WTC11 (cell line): ENCODE measurements around the gene FSTL4. TPM values are rescaled to one million over a fixed set of nuclear protein-coding genes. Genes with fewer than 3 reads are reported as not detected.

Experiments used
- ATAC-seq: fragments of 200-7000 bp; cut with Tn5 transposase; 2 replicates; pipeline ENCODE4 v1.10.0; 2021; ENCODE audit warnings: mild to moderate bottlenecking, moderate library complexity
- CTCF ChIA-PET: fragments of 300-600 bp; sonication (Branson Sonifier 250); formaldehyde crosslinking; loops from one replicate; lab custom pipeline; 2021; ENCODE audit warnings: antibody characterized with exemption; lab: Charles Lee
- POLR2A ChIA-PET: fragments of 350-600 bp; sonication (Branson Sonifier 250); formaldehyde crosslinking; loops from one replicate; lab custom pipeline; 2021; ENCODE audit warnings: antibody characterized with exemption; lab: Charles Lee
- DNase-seq: peaks from one replicate; pipeline ENCODE4 v3.0.0; 2021; ENCODE audit warnings: low spot score
- H3K27ac Mint-ChIP-seq: 2 replicates; pipeline ENCODE4 v1.8.0; 2021; ENCODE audit warnings: mixed read lengths
- H3K27me3 Mint-ChIP-seq: 2 replicates; pipeline ENCODE4 v1.8.0; 2021; ENCODE audit warnings: low read depth, mild to moderate bottlenecking, moderate library complexity, mixed read lengths
- H3K36me3 Mint-ChIP-seq: 2 replicates; pipeline ENCODE4 v1.8.0; 2021; ENCODE audit warnings: mixed read lengths
- H3K4me1 Mint-ChIP-seq: 2 replicates; pipeline ENCODE4 v1.8.0; 2022; ENCODE audit warnings: mixed read lengths
- H3K4me3 Mint-ChIP-seq: 2 replicates; pipeline ENCODE4 v1.8.0; 2021; ENCODE audit warnings: mild to moderate bottlenecking, moderate library complexity, mixed read lengths
- H3K9me3 Mint-ChIP-seq: 2 replicates; pipeline ENCODE4 v1.8.0; 2021; ENCODE audit warnings: mixed read lengths
- ATF2 ChIP-seq: sonication (generic); formaldehyde crosslinking; IDR thresholded peaks from 2 replicates; pipeline ENCODE4 v1.8.1; 2022; ENCODE audit warnings: low read depth, missing genetic modification reagents, borderline replicate concordance
- MXD4 ChIP-seq: fragments of 250-450 bp; sonication (Bioruptor Pico); IDR thresholded peaks from 2 replicates; pipeline ENCODE4 v1.8.0; 2021; ENCODE audit warnings: mild to moderate bottlenecking, moderate library complexity, borderline replicate concordance
- RORB ChIP-seq: fragments of 250-450 bp; sonication (Bioruptor Pico); IDR thresholded peaks from 2 replicates; pipeline ENCODE4 v1.9.0; 2021; ENCODE audit warnings: mild to moderate bottlenecking
- SMAD3 ChIP-seq: sonication (generic); formaldehyde crosslinking; IDR thresholded peaks from 2 replicates; pipeline ENCODE4 v1.8.0; 2022; ENCODE audit warnings: missing genetic modification reagents, mild to moderate bottlenecking, borderline replicate concordance
- total RNA-seq: library from RNA; stranded (reverse); gene quantifications from 3 replicates; pipeline ENCODE4 v1.2.3, GENCODE V29; 2021
- TF ChIP-seq, protein P1 (sequence below): sonication (generic); formaldehyde crosslinking; IDR thresholded peaks from 2 replicates; pipeline ENCODE4 v1.8.1; 2022; ENCODE audit warnings: mild to moderate bottlenecking, missing genetic modification reagents, moderate library complexity, borderline replicate concordance
- TF ChIP-seq, protein P2 (sequence below): sonication (generic); formaldehyde crosslinking; conservative IDR thresholded peaks from 2 replicates; pipeline ENCODE4 v1.8.1; 2023; ENCODE audit warnings: mild to moderate bottlenecking, low read depth, missing genetic modification reagents, moderate library complexity
- TF ChIP-seq, protein P3 (sequence below): sonication (generic); formaldehyde crosslinking; IDR thresholded peaks from 2 replicates; pipeline ENCODE4 v1.8.0; 2022; ENCODE audit warnings: mild to moderate bottlenecking, missing genetic modification reagents
- TF ChIP-seq, protein P4 (sequence below): sonication (generic); formaldehyde crosslinking; IDR thresholded peaks from 2 replicates; pipeline ENCODE4 v1.8.1; 2023; ENCODE audit warnings: mild to moderate bottlenecking, missing genetic modification reagents
- TF ChIP-seq, protein P5 (sequence below): sonication (generic); formaldehyde crosslinking; IDR thresholded peaks from 2 replicates; pipeline ENCODE4 v1.8.0; 2023; ENCODE audit warnings: missing genetic modification reagents, mild to moderate bottlenecking, borderline replicate concordance
- TF ChIP-seq, protein P6 (sequence below): fragments of 250-450 bp; sonication (Bioruptor Pico); IDR thresholded peaks from 2 replicates; pipeline ENCODE4 v1.9.0; 2021; ENCODE audit warnings: moderate library complexity, mild to moderate bottlenecking, inconsistent platforms, borderline replicate concordance
- TF ChIP-seq, protein P7 (sequence below): fragments of 200-600 bp; IDR thresholded peaks from 2 replicates; pipeline ENCODE4 v1.8.0; 2022; ENCODE audit warnings: antibody characterized with exemption
- TF ChIP-seq, protein P8 (sequence below): fragments of 250-450 bp; sonication (Bioruptor Pico); IDR thresholded peaks from 2 replicates; pipeline ENCODE4 v1.8.0; 2021; ENCODE audit warnings: mild to moderate bottlenecking

FSTL4 gene
- total RNA-seq, 1 experiment from 2014 or later, result 6.1 TPM

DNA sequence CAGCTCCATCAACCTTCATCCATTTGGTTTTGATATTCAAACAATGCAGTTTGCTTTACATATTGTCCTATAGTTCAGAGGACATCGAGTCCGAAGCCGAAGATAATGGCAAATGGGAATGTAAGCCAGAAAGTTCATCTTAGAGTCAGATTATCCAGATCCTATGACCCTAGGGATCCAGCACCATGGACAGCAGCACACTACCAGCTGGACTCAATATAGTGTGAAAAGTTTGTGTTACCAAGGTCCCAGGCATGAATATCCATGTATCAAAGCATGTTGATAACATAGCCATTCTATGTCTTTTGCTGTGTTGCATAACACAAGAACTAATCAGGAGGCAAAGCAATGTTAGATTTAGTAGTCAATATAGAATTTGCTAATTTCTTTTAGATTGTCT is 46.3 kb downstream of the FSTL4 start (continued):
- TF ChIP-seq, protein P1, sequence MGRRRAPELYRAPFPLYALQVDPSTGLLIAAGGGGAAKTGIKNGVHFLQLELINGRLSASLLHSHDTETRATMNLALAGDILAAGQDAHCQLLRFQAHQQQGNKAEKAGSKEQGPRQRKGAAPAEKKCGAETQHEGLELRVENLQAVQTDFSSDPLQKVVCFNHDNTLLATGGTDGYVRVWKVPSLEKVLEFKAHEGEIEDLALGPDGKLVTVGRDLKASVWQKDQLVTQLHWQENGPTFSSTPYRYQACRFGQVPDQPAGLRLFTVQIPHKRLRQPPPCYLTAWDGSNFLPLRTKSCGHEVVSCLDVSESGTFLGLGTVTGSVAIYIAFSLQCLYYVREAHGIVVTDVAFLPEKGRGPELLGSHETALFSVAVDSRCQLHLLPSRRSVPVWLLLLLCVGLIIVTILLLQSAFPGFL (CRISPR knock-in tag), result 0 out of 2 replicates have a peak, but pooled peaks have one; percentile 47
- TF ChIP-seq, protein P2, sequence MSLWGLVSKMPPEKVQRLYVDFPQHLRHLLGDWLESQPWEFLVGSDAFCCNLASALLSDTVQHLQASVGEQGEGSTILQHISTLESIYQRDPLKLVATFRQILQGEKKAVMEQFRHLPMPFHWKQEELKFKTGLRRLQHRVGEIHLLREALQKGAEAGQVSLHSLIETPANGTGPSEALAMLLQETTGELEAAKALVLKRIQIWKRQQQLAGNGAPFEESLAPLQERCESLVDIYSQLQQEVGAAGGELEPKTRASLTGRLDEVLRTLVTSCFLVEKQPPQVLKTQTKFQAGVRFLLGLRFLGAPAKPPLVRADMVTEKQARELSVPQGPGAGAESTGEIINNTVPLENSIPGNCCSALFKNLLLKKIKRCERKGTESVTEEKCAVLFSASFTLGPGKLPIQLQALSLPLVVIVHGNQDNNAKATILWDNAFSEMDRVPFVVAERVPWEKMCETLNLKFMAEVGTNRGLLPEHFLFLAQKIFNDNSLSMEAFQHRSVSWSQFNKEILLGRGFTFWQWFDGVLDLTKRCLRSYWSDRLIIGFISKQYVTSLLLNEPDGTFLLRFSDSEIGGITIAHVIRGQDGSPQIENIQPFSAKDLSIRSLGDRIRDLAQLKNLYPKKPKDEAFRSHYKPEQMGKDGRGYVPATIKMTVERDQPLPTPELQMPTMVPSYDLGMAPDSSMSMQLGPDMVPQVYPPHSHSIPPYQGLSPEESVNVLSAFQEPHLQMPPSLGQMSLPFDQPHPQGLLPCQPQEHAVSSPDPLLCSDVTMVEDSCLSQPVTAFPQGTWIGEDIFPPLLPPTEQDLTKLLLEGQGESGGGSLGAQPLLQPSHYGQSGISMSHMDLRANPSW (CRISPR knock-in tag), result no peak
- TF ChIP-seq SMAD3 (CRISPR knock-in tag) (peak; percentile 74; the same call in 1 of the 2 replicates), RORB (CRISPR knock-in tag) (no peak), ATF2 (no peak)
- TF ChIP-seq, protein P3, sequence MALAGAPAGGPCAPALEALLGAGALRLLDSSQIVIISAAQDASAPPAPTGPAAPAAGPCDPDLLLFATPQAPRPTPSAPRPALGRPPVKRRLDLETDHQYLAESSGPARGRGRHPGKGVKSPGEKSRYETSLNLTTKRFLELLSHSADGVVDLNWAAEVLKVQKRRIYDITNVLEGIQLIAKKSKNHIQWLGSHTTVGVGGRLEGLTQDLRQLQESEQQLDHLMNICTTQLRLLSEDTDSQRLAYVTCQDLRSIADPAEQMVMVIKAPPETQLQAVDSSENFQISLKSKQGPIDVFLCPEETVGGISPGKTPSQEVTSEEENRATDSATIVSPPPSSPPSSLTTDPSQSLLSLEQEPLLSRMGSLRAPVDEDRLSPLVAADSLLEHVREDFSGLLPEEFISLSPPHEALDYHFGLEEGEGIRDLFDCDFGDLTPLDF (CRISPR knock-in tag), result no peak
- TF ChIP-seq, protein P4, sequence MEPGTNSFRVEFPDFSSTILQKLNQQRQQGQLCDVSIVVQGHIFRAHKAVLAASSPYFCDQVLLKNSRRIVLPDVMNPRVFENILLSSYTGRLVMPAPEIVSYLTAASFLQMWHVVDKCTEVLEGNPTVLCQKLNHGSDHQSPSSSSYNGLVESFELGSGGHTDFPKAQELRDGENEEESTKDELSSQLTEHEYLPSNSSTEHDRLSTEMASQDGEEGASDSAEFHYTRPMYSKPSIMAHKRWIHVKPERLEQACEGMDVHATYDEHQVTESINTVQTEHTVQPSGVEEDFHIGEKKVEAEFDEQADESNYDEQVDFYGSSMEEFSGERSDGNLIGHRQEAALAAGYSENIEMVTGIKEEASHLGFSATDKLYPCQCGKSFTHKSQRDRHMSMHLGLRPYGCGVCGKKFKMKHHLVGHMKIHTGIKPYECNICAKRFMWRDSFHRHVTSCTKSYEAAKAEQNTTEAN (CRISPR knock-in tag), result no peak

GRCh38 chr5:133564921-133565565 is 47.3 kb downstream of the FSTL4 start:
- Mint-ChIP-seq H3K27me3 (no peaks in the 10 kb centered on the region; the same call in none of the 2 replicates), H3K4me1 (peaks cover 6% of the 10 kb centered on the region)
- no peak for TF ChIP-seq RORB (CRISPR knock-in tag)

DNA sequence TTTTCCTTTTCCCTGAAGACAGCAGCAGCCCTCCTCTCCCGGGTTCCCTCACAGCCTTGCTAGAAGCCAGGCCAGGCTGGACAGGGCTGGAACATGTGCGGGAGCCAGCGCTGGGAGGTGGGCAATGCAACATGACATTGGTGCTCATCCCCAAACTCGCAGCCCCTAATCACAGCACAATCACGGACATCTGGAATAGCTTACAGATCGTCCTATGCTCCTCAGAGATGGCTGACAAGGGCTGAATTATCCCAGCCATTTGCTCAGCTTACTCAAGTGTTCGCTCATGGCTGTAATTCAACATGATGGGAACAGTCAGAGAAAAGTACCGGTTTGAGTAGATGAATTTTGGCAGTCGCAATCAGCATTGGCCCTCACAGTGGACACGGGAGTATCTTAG is 49.8 kb downstream of the FSTL4 start:
- Mint-ChIP-seq H3K36me3 (no peaks in the 10 kb centered on the region), H3K27ac (no peak overlapping the region), H3K4me3 (no peak overlapping the region), H3K27me3 (no peaks in the 10 kb centered on the region; the same call in none of the 2 replicates), H3K9me3 (no peaks in the 10 kb centered on the region), H3K4me1 (peaks cover under 1% of the 10 kb centered on the region; the same call in 1 of the 2 replicates)
- POLR2A ChIA-PET, result no interaction called here
- DNase-seq, result no peak
- ATAC-seq, result no peak
- CTCF ChIA-PET, result no interaction called here
- TF ChIP-seq, protein P3 (CRISPR knock-in tag), result no peak
- TF ChIP-seq, protein P5, sequence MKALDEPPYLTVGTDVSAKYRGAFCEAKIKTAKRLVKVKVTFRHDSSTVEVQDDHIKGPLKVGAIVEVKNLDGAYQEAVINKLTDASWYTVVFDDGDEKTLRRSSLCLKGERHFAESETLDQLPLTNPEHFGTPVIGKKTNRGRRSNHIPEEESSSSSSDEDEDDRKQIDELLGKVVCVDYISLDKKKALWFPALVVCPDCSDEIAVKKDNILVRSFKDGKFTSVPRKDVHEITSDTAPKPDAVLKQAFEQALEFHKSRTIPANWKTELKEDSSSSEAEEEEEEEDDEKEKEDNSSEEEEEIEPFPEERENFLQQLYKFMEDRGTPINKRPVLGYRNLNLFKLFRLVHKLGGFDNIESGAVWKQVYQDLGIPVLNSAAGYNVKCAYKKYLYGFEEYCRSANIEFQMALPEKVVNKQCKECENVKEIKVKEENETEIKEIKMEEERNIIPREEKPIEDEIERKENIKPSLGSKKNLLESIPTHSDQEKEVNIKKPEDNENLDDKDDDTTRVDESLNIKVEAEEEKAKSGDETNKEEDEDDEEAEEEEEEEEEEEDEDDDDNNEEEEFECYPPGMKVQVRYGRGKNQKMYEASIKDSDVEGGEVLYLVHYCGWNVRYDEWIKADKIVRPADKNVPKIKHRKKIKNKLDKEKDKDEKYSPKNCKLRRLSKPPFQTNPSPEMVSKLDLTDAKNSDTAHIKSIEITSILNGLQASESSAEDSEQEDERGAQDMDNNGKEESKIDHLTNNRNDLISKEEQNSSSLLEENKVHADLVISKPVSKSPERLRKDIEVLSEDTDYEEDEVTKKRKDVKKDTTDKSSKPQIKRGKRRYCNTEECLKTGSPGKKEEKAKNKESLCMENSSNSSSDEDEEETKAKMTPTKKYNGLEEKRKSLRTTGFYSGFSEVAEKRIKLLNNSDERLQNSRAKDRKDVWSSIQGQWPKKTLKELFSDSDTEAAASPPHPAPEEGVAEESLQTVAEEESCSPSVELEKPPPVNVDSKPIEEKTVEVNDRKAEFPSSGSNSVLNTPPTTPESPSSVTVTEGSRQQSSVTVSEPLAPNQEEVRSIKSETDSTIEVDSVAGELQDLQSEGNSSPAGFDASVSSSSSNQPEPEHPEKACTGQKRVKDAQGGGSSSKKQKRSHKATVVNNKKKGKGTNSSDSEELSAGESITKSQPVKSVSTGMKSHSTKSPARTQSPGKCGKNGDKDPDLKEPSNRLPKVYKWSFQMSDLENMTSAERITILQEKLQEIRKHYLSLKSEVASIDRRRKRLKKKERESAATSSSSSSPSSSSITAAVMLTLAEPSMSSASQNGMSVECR (CRISPR knock-in tag), result no peak
- TF ChIP-seq, protein P6, sequence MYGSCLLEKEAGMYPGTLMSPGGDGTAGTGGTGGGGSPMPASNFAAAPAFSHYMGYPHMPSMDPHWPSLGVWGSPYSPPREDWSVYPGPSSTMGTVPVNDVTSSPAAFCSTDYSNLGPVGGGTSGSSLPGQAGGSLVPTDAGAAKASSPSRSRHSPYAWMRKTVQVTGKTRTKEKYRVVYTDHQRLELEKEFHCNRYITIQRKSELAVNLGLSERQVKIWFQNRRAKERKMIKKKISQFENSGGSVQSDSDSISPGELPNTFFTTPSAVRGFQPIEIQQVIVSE, result no peak
- TF ChIP-seq, protein P7, sequence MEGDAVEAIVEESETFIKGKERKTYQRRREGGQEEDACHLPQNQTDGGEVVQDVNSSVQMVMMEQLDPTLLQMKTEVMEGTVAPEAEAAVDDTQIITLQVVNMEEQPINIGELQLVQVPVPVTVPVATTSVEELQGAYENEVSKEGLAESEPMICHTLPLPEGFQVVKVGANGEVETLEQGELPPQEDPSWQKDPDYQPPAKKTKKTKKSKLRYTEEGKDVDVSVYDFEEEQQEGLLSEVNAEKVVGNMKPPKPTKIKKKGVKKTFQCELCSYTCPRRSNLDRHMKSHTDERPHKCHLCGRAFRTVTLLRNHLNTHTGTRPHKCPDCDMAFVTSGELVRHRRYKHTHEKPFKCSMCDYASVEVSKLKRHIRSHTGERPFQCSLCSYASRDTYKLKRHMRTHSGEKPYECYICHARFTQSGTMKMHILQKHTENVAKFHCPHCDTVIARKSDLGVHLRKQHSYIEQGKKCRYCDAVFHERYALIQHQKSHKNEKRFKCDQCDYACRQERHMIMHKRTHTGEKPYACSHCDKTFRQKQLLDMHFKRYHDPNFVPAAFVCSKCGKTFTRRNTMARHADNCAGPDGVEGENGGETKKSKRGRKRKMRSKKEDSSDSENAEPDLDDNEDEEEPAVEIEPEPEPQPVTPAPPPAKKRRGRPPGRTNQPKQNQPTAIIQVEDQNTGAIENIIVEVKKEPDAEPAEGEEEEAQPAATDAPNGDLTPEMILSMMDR, result no peak
- TF ChIP-seq, protein P8, sequence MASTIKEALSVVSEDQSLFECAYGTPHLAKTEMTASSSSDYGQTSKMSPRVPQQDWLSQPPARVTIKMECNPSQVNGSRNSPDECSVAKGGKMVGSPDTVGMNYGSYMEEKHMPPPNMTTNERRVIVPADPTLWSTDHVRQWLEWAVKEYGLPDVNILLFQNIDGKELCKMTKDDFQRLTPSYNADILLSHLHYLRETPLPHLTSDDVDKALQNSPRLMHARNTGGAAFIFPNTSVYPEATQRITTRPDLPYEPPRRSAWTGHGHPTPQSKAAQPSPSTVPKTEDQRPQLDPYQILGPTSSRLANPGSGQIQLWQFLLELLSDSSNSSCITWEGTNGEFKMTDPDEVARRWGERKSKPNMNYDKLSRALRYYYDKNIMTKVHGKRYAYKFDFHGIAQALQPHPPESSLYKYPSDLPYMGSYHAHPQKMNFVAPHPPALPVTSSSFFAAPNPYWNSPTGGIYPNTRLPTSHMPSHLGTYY (CRISPR knock-in tag), result no peak
- no peak for TF ChIP-seq MXD4 (CRISPR knock-in tag)

More at GRCh38 chr5:133564921-133565565, 47.3 kb downstream of the FSTL4 start:
- ATAC-seq (no peak), DNase-seq (no peak)
- Mint-ChIP-seq H3K27ac (no peak overlapping the region), H3K36me3 (no peaks in the 10 kb centered on the region), H3K4me3 (no peak overlapping the region), H3K9me3 (no peaks in the 10 kb centered on the region)
- ChIA-PET POLR2A (no interaction called here), CTCF (no interaction called here)
